GM18909 (cell line): ENCODE data around the gene MREG.

ENCODE experiments used
- ATAC-seq: cut with Tn5 transposase; IDR thresholded peaks from one replicate; pipeline ENCODE4 v1.9.1; 2021; ENCODE audit warnings: mild to moderate bottlenecking; ENCODE audit not compliant: unreplicated experiment, poor library complexity

Gene MREG

DNA sequence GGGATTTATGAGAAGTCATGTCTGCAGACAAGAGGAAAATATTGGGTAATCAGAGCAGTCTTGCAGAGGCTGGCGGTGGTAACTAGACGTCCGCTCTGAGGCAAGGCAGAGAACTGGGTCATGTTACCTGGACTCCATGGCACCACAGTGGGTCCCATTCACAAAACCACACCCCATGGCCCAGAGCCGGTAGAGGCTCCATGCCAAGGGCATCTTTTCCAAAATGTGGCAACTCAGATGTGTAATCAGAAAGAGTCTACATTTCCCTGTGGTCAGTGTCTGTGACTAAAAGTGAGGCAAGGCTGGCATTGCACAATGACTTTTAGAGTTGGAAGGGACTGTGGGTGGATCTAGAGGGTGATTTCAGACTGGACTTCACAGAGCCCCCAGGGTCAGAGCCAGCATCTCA is 113.1 kb downstream of the MREG start:
- no peak for ATAC-seq

DNA sequence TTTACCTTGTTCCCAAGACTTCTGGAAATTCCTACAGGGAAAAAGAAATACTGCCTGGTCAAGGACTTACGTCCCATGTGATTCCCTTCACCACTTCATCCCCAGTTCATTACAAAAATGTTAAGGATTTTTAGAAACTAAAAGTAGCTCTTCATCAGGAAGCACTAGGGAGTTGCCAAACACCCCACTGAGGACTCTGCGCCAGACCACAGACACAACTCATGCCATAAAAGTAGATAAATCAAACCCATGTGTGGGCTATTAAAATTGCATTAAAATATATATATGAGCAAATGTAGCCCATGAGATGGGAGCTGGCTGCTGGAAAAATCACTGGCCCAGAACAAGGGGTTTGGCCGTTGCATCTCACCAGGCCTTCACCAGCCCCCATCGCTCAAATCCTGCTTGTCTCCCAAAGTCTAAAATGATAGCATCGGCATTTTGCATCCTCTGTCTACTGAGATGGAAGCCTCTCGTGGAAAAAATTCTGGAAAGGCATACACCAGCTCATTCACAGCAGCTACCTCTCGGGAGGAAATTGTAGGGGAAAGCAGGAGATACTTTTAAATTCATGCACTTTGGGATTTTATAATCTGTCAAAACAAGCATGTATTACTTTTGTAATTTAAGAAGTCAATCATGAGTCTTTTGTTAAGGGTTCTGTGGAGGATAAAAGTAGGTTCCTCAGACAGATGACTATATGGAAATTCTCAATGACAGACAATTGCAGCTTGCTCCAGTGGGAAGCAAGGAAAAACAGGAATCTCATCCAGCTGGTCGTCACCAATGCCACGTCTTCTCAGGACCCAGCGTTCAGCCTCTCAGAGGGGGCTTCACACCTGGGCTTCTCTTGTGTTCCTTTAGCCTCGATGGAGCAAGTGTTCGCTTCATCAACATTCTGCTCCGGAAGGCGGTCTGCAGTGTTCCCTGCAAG is 113.9 kb downstream of the MREG start:
- no peak for ATAC-seq

DNA sequence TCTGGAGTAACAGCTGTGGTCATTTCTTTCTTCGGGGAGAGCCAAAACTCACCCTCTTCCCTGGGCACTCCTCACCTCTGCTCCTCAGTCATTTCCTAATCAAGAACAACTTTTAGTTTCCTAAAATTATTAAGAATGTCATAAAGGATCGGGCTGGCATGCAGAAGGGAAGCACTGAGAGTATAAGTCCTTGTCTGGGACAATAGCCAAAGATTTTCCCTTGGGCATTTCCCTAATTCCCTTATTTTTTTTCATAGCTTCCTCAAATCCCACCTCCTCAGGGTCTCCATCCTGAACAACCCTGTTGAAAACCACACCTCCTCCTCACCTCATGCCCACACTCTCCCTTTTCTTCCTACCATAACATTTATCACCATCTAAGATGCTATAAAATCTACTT is 115.0 kb downstream of the MREG start:
- ATAC-seq = no peak

DNA sequence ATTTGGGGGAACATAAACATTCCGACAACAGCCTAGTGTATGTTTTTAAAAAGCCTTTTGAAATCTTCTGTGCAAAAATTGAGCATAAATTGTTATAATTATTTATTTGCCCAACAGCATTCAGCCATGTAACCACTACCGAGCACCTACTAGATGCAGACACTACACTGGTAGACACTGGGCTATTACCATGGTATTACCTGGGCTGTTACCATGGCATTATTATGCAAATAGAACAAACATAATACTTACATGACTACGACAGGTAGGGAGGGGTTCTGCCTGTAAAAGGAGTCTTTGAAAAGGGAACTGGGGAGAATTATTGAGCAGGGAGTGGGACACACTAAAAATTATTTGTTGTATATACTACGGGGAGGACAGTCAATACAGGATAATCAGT is 116.4 kb downstream of the MREG start:
- ATAC-seq = no peak

DNA sequence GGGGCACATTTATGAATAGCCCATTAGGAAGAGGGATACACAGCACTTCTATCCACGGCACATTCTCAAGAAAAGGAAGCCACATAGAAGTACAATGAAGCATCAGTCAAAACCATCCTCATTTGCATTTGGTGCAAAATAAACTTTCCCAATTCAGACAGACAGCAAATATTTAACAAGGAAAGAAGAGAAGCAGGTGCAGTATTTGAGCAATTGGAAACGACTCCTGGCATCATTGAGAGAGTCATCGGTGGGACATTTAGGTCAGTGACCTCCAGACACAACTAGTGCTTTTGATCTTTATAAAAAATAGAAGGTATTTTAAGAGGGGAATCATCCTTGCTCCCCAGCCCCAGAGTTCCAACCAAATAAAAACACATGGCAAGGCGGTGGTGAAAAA is 118.0 kb downstream of the MREG start:
- no peak for ATAC-seq
